ENCODE results near the gene BHLHE40. TPM values are rescaled to one million over a fixed set of nuclear protein-coding genes. Genes with fewer than 3 reads are reported as not detected.

The BHLHE40 gene
- total and polyA plus RNA-seq, 2 of the 8 experiments (the other 6 are each of a cell fraction or from before 2014, with no cell fraction given) = 1.5 to 2.2 TPM

- no peak overlapping the region for H2BK5ac ChIP-seq (ENCODE audit: low read depth, low read length)
- no peak overlapping the region for H2BK15ac ChIP-seq (ENCODE audit: low read length)
- CTCF ChIA-PET (ENCODE audit: partially characterized antibody) = interaction anchor here (0.7 to 5.2 kb wide), 11 partner anchors 8 to 638 kb away, joined by 3 to 29 read pairs (median 4); no protein-coding TSS in a partner anchor
- no peak overlapping the region for H3K27ac ChIP-seq (ENCODE audit: low read depth, low read length)
- H3K4me1 ChIP-seq (replicated peaks in 1 of 4; ENCODE audit: control insufficient read depth in 3 of 4, insufficient read depth in 4 of 4, low read length in 3 of 4) = peaks cover 3 to 8% (median 5%) of the 10 kb centered on the region in 4 experiments; a peak in 5 of 7 replicates
- H4K91ac ChIP-seq (replicated peaks; ENCODE audit: insufficient read length, low read length) = no peak overlapping the region
- POLR2A ChIA-PET (ENCODE audit: partially characterized antibody) = interaction anchor here (0.8 to 1.7 kb wide), 2 partner anchors 10 to 42 kb away, joined by 3 to 5 read pairs; no protein-coding TSS in a partner anchor
- peaks cover 13% of the 10 kb centered on the region for H3K23me2 ChIP-seq (ENCODE audit: low read depth, low read length)
- H3K4me2 ChIP-seq (ENCODE audit: insufficient read depth in 1 of 2, low read depth in 2 of 2, low read length in 2 of 2) = no peak overlapping the region
- H2BK20ac ChIP-seq (ENCODE audit: low read length) = no peak overlapping the region
- no peaks in the 10 kb centered on the region for H3K79me1 ChIP-seq (ENCODE audit: low read depth, low read length)
- H3K23ac ChIP-seq (ENCODE audit: insufficient read length) = no peak overlapping the region
- H2BK120ac ChIP-seq (replicated peaks; ENCODE audit: low read depth, low read length) = no peak overlapping the region
- no peak overlapping the region for H2AK5ac ChIP-seq (ENCODE audit: low read depth, low read length)
- H3K36me3 ChIP-seq (ENCODE audit: control insufficient read depth in 2 of 4, insufficient read depth in 4 of 4, low read length in 3 of 4) = no peaks in the 10 kb centered on the region
- no peak for FAIRE-seq
- no peaks in the 10 kb centered on the region for H3K79me2 ChIP-seq (ENCODE audit: control insufficient read depth in 1 of 2, insufficient read depth in 2 of 2, low read length in 2 of 2)
- H4K8ac ChIP-seq (ENCODE audit: extremely low read depth, insufficient read depth, low read length) = no peak overlapping the region
- no peak overlapping the region for H4K5ac ChIP-seq (ENCODE audit: insufficient read length, low read depth, low read length)
- H3K9me3 ChIP-seq (ENCODE audit: insufficient read depth in 2 of 2, low read depth in 1 of 2, low read length in 1 of 2) = no peaks in the 10 kb centered on the region
- H3K9ac ChIP-seq (replicated peaks in 1 of 4; ENCODE audit: extremely low read depth in 1 of 4, low read depth in 3 of 4, low read length in 3 of 4) = no peak overlapping the region
- H2AFZ ChIP-seq (ENCODE audit: low read length) = no peak overlapping the region
- H3K14ac ChIP-seq (ENCODE audit: insufficient read length) = no peak overlapping the region
- H2BK12ac ChIP-seq (ENCODE audit: low read depth, low read length) = no peak overlapping the region
- H4K20me1 ChIP-seq (replicated peaks in 1 of 2; ENCODE audit: control insufficient read depth in 1 of 2, insufficient read depth in 2 of 2, low read length in 2 of 2) = peaks cover 0 to 2% of the 10 kb centered on the region in 2 experiments
- H3K4me3 ChIP-seq (ENCODE audit: extremely low read depth in 1 of 4, insufficient read depth in 2 of 4, low read depth in 3 of 4, low read length in 4 of 4) = no peak overlapping the region
- no peak overlapping the region for H3K18ac ChIP-seq (ENCODE audit: extremely low read depth, low read length)
- H3K27me3 ChIP-seq (replicated peaks in 1 of 4; ENCODE audit: control insufficient read depth in 3 of 4, extremely low read depth in 1 of 4, insufficient read depth in 3 of 4, low read length in 3 of 4) = peaks cover 0 to 20% (median 14%) of the 10 kb centered on the region in 4 experiments; a peak in 6 of 7 replicates
- H3K4ac ChIP-seq (replicated peaks; ENCODE audit: insufficient read length, low read depth, low read length) = no peak overlapping the region
- no peak overlapping the region for H3K56ac ChIP-seq (replicated peaks; ENCODE audit: insufficient read length, low read depth, low read length)
- WGBS, 2 experiments (ENCODE audit: extremely low coverage in 1 of 2, insufficient coverage in 1 of 2, insufficient read length in 1 of 2, insufficient replicate concordance in 2 of 2, low coverage in 1 of 2, low lambda C conversion rate in 2 of 2, missing lambda C conversion rate in 1 of 2) = 86% methylated on average over 9 of the region's 9 CpGs; no CpG with 5 or more reads in 1 of the 2 experiments
- no peak for DNase-seq (ENCODE audit: low read depth in 1 of 2, low spot score in 2 of 2)
- no peak for TF ChIP-seq RXRA (IDR thresholded peaks at IDR 0.05; ENCODE audit: insufficient read depth, low read depth, low read length)
- TF ChIP-seq BRCA1 (IDR thresholded peaks at IDR 0.05; ENCODE audit: low read depth, low read length) = no peak
- TF ChIP-seq, protein P1, sequence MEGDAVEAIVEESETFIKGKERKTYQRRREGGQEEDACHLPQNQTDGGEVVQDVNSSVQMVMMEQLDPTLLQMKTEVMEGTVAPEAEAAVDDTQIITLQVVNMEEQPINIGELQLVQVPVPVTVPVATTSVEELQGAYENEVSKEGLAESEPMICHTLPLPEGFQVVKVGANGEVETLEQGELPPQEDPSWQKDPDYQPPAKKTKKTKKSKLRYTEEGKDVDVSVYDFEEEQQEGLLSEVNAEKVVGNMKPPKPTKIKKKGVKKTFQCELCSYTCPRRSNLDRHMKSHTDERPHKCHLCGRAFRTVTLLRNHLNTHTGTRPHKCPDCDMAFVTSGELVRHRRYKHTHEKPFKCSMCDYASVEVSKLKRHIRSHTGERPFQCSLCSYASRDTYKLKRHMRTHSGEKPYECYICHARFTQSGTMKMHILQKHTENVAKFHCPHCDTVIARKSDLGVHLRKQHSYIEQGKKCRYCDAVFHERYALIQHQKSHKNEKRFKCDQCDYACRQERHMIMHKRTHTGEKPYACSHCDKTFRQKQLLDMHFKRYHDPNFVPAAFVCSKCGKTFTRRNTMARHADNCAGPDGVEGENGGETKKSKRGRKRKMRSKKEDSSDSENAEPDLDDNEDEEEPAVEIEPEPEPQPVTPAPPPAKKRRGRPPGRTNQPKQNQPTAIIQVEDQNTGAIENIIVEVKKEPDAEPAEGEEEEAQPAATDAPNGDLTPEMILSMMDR (IDR thresholded peaks at IDR 0.05; ENCODE audit: control extremely low read depth in 1 of 3, insufficient read depth in 1 of 3, low read depth in 1 of 3, low read length in 3 of 3) = no peak
- TF ChIP-seq RAD21 (IDR thresholded peaks at IDR 0.05 in 1 of 2, conservative IDR thresholded peaks at IDR 0.05 in 1 of 2; ENCODE audit: low read depth in 2 of 2, low read length in 2 of 2) = no peak
- TF ChIP-seq MAFK (IDR thresholded peaks at IDR 0.05; ENCODE audit: low read depth, low read length) = no peak
- no peak for TF ChIP-seq ZNF274 (IDR thresholded peaks at IDR 0.05; ENCODE audit: borderline replicate concordance, extremely low read depth, low read length)
- TF ChIP-seq SRF (IDR thresholded peaks at IDR 0.05; ENCODE audit: low read depth, low read length) = no peak
- TF ChIP-seq HDAC6 (IDR thresholded peaks at IDR 0.05; ENCODE audit: low read depth, low read length) = no peak
- no peak for TF ChIP-seq MAX (IDR thresholded peaks at IDR 0.05)
- no peak for TF ChIP-seq JUN (IDR thresholded peaks at IDR 0.05; ENCODE audit: low read depth, low read length)
- TF ChIP-seq TAF1 (IDR thresholded peaks at IDR 0.05; ENCODE audit: low read depth, low read length) = no peak
- TF ChIP-seq POLR2AphosphoS5 (IDR thresholded peaks at IDR 0.05; ENCODE audit: low read depth, low read length) = no peak
Measured at GRCh38 chr3:4984511-4984864, 5.3 kb downstream of the BHLHE40 start.
